Activated gamma-delta T cell (primary cell): ENCODE results near the gene RPL7L1.

Source experiments
- DNase-seq: peaks from one replicate; lab custom pipeline; 2025; lab: John Stamatoyannopoulos, UW

RPL7L1 gene

DNA sequence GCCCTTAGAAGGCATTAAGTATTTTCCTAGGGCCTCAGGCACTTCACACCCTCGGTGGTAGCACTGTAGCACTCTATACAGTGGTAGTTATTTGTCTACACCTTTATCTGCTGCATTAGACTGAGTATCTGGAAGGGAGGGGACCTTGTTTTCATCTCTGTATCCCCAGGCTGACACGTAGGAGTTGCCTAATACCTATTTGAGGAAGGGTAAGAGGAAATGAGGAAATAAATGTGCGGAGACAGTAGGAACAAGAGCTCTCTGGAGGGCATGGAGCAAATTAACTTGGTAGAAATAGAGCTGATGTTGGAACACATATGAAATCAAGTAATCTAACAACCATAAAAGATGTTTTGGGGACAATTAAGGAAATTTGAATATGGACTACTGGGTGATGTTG, 53.8 kb downstream of the RPL7L1 start:
- DNase-seq: no peak

DNA sequence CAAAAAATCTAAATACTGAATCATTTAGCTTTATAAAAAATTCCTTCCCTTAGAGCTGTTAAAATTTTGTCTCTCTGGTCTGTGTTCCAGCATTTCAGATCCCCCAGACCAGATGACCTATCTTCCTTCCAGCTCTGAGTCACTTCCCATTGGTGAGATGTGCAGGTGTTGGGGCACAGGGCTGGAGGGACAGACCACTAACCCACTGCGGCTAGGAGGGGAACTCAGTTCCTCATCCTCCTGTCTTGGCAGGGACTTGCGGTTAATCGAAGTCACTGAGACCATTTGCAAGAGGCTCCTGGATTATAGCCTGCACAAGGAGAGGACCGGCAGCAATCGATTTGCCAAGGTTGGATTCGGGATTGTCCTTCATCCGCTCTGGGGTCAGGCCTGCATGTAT, 55.9 kb downstream of the RPL7L1 start:
- no peak for DNase-seq

DNA sequence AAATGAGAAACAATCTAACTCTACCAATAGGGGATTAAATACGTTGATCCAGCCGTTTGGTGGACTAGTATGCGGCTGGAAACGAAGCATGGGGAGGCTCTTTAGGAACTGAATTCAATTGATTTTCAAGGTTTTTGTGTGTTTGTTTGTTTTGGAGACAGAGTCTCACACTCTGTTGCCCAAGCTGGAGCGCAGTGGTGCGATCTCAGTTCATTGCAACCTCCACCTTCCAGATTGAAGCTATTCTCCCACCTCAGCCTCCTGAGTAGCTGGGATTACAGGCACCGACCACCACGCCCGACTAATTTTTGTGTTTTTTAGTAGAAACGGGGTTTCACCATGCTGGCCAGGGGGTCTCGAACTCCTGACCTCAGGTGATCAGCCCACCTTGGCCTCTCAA, 57.0 kb downstream of the RPL7L1 start:
- DNase-seq: no peak

DNA sequence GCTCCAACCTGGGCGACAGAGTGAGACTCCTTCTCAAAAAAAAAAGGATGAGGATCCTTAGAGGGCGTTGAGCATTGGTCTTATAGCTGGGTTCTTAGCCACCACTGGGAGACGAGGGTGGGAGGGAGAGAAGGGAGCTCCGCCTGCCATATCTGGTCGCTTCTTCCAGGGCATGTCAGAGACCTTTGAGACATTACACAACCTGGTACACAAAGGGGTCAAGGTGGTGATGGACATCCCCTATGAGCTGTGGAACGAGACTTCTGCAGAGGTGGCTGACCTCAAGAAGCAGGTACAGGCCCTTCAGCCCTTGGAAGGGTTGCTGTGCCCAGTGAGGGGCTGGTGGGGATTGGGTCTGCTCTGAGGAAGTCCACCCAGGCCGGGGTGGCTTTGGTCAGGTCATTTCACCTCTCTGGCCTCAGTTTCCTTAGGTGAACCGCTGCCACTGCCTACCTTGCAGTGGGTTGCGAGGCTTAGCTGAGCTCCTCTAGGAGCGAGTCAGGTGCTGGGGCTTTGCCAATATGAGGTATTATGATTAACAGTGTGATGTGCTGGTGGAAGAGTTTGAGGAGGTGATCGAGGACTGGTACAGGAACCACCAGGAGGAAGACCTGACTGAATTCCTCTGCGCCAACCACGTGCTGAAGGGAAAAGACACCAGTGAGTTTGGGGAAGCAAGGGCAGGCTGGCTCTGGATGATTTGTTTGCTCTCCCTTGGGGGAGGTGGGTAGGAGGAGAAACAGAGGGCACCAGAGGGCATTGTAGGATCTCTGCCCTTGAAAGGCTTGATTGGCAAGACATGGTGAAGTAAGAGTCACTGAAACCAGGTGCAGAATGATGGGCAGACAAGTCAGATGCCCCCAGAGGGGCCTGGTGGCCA, 58.4 kb downstream of the RPL7L1 start:
- no peak for DNase-seq

DNA sequence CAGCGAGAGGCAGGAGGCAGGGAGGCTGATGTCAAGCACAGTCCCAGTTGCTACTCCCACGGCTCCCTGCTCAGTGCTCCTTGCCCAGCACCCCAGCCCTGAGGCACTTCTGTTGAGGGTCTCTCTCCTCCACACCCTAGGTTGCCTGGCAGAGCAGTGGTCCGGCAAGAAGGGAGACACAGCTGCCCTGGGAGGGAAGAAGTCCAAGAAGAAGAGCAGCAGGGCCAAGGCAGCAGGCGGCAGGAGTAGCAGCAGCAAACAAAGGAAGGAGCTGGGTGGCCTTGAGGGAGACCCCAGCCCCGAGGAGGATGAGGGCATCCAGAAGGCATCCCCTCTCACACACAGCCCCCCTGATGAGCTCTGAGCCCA, 59.0 kb downstream of the RPL7L1 start:
- DNase-seq: no peak

DNA sequence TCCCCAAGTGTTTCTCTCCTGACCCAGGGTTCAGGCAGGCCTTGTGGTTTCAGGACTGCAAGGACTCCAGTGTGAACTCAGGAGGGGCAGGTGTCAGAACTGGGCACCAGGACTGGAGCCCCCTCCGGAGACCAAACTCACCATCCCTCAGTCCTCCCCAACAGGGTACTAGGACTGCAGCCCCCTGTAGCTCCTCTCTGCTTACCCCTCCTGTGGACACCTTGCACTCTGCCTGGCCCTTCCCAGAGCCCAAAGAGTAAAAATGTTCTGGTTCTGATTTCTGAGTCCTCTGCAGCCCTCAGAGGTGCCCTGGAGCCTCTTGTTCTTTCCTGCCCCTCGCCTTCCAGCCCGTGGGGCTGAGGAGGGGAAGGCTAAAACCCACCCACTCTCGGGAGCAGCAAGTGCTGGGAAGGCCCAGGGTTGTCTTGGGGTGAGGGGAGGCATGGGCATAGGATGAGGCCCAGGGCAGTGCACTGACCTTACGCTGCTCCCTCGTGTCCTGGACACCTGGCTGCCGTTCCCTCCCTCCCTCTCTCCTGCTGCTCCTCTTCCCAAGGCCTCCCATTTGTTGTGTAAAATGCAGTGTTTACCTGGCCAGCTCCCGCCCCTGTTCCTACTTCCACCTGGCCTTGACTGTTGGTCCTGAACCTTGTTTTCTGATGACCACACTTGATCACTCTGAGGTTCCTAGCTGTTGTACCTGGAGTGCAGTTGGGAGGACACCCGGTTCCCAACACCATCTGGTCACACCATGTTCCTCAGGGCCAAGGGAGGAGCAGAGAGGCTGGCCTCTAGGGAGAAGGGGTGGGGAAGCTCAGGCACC, 59.8 kb downstream of the RPL7L1 start:
- no peak for DNase-seq
